H1 (cell line): Measurements from ENCODE around the gene CIAO3. TPM values are rescaled to one million over a fixed set of nuclear protein-coding genes. Genes with fewer than 3 reads are reported as not detected.

Experiments
- ASH2L ChIP-seq: fragments of 200-600, 300-600 bp; sonication (generic); IDR thresholded peaks from one replicate; pipeline ENCODE4 v1.7.1; 2017; ENCODE audit warnings: low read length
- BRCA1 ChIP-seq: IDR thresholded peaks from 2 replicates; pipeline ENCODE4 v1.6.1; 2012; ENCODE audit warnings: low read depth, low read length, improper control_type of control experiment
- CBX8 ChIP-seq: fragments of 300-800, 300-1000 bp; sonication (generic); IDR thresholded peaks from 2 replicates; pipeline ENCODE4 v1.7.1; 2016; ENCODE audit warnings: low read depth, low read length, borderline replicate concordance
- PHF8 ChIP-seq: fragments of 200-600 bp; sonication (generic); conservative IDR thresholded peaks from 2 replicates; pipeline ENCODE4 v1.7.1; 2012; ENCODE audit warnings: low read depth, mild to moderate bottlenecking, inconsistent platforms, low read length, moderate library complexity
- RBBP5 ChIP-seq: IDR thresholded peaks from 2 replicates; pipeline ENCODE4 v1.7.1; 2012; ENCODE audit warnings: low read depth, mild to moderate bottlenecking, inconsistent platforms, low read length, moderate library complexity, borderline replicate concordance
- RFX5 ChIP-seq: IDR thresholded peaks from 2 replicates; pipeline ENCODE4 v1.6.1; 2011; ENCODE audit warnings: low read depth, low read length, improper control_type of control experiment, borderline replicate concordance
- SUZ12 ChIP-seq: fragments of 200-600 bp; sonication (generic); IDR thresholded peaks from 2 replicates; pipeline ENCODE4 v1.6.1; 2012; ENCODE audit warnings: mild to moderate bottlenecking, inconsistent platforms, low read length, moderate library complexity, mixed read lengths
- polyA plus RNA-seq, 7 experiments: library from polyadenylated mRNA; depleted of rRNA in 3 of 7; stranded (reverse) in 5 of 7; unstranded in 2 of 7; fragments of >200 nt in 5 of 7; fragments of 200-250 nt in 2 of 7; gene quantifications; 1 replicate in 5 of 7; 2 replicates in 1 of 7; 4 replicates in 1 of 7; pipeline versions ENCODE4 v1.2.1 to v1.2.3, GENCODE V29; 2011 to 2013; ENCODE audit warnings: missing spikeins in 2 of 7, mixed read lengths in 2 of 7
- total RNA-seq: library from RNA; stranded (reverse); fragmentation: NEBNext Ultra II Directional; extraction: Animal tissue kit (Norgen Biotek cat#: 25700); gene quantifications from 2 replicates; pipeline ENCODE4 v1.2.1, GENCODE V29; 2021
- TF ChIP-seq, protein P1 (sequence below): fragments of 300-600 bp; sonication (generic); IDR thresholded peaks from 2 replicates; pipeline ENCODE4 v1.7.1; 2012; ENCODE audit warnings: low read length, moderate library complexity, mild to moderate bottlenecking, inconsistent platforms; ENCODE audit not compliant: insufficient replicate concordance
- TF ChIP-seq, protein P2 (sequence below): IDR thresholded peaks from 2 replicates; pipeline ENCODE4 v1.6.1; 2011; ENCODE audit warnings: low read depth, mild to moderate bottlenecking, low read length; ENCODE audit not compliant: insufficient read depth

Gene CIAO3
- total and polyA plus RNA-seq, 2 of the 8 experiments (the other 6 are each of a cell fraction or from before 2014, with no cell fraction given): 20.0 to 20.4 TPM

DNA sequence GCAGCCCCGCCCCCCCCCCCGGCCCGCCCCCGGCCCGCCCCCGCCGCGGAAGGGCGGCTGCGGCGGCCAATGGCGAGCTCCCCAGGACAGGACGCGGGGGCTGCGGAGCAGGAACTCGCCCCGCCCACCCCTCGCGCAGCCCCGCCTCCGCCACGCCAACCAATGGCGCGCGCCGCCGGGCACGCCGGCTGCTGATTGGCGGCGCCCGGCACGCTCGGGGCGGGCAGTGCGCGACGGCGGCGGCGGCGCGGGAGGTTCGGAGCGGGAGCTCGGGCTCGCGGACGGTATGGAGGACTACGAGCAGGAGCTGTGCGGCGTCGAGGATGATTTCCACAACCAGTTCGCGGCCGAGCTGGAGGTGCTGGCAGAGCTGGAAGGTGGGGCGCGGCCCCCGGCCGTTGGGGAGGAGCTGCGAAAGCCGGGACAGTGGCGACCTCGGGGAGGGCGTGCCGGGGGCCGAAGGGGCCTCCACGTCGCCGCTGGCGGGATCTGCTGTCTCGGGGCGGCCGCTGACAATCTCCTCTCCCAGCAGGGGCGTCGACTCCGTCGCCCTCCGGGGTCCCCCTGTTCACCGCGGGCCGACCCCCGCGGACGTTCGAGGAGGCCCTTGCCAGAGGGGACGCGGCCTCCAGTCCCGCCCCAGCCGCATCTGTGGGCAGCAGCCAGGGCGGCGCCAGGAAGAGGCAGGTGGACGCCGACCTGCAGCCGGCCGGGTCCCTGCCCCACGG, 47.8 kb upstream of the CIAO3 start, which contains the start of gene CHTF18 (continued):
- TF ChIP-seq, protein P1, sequence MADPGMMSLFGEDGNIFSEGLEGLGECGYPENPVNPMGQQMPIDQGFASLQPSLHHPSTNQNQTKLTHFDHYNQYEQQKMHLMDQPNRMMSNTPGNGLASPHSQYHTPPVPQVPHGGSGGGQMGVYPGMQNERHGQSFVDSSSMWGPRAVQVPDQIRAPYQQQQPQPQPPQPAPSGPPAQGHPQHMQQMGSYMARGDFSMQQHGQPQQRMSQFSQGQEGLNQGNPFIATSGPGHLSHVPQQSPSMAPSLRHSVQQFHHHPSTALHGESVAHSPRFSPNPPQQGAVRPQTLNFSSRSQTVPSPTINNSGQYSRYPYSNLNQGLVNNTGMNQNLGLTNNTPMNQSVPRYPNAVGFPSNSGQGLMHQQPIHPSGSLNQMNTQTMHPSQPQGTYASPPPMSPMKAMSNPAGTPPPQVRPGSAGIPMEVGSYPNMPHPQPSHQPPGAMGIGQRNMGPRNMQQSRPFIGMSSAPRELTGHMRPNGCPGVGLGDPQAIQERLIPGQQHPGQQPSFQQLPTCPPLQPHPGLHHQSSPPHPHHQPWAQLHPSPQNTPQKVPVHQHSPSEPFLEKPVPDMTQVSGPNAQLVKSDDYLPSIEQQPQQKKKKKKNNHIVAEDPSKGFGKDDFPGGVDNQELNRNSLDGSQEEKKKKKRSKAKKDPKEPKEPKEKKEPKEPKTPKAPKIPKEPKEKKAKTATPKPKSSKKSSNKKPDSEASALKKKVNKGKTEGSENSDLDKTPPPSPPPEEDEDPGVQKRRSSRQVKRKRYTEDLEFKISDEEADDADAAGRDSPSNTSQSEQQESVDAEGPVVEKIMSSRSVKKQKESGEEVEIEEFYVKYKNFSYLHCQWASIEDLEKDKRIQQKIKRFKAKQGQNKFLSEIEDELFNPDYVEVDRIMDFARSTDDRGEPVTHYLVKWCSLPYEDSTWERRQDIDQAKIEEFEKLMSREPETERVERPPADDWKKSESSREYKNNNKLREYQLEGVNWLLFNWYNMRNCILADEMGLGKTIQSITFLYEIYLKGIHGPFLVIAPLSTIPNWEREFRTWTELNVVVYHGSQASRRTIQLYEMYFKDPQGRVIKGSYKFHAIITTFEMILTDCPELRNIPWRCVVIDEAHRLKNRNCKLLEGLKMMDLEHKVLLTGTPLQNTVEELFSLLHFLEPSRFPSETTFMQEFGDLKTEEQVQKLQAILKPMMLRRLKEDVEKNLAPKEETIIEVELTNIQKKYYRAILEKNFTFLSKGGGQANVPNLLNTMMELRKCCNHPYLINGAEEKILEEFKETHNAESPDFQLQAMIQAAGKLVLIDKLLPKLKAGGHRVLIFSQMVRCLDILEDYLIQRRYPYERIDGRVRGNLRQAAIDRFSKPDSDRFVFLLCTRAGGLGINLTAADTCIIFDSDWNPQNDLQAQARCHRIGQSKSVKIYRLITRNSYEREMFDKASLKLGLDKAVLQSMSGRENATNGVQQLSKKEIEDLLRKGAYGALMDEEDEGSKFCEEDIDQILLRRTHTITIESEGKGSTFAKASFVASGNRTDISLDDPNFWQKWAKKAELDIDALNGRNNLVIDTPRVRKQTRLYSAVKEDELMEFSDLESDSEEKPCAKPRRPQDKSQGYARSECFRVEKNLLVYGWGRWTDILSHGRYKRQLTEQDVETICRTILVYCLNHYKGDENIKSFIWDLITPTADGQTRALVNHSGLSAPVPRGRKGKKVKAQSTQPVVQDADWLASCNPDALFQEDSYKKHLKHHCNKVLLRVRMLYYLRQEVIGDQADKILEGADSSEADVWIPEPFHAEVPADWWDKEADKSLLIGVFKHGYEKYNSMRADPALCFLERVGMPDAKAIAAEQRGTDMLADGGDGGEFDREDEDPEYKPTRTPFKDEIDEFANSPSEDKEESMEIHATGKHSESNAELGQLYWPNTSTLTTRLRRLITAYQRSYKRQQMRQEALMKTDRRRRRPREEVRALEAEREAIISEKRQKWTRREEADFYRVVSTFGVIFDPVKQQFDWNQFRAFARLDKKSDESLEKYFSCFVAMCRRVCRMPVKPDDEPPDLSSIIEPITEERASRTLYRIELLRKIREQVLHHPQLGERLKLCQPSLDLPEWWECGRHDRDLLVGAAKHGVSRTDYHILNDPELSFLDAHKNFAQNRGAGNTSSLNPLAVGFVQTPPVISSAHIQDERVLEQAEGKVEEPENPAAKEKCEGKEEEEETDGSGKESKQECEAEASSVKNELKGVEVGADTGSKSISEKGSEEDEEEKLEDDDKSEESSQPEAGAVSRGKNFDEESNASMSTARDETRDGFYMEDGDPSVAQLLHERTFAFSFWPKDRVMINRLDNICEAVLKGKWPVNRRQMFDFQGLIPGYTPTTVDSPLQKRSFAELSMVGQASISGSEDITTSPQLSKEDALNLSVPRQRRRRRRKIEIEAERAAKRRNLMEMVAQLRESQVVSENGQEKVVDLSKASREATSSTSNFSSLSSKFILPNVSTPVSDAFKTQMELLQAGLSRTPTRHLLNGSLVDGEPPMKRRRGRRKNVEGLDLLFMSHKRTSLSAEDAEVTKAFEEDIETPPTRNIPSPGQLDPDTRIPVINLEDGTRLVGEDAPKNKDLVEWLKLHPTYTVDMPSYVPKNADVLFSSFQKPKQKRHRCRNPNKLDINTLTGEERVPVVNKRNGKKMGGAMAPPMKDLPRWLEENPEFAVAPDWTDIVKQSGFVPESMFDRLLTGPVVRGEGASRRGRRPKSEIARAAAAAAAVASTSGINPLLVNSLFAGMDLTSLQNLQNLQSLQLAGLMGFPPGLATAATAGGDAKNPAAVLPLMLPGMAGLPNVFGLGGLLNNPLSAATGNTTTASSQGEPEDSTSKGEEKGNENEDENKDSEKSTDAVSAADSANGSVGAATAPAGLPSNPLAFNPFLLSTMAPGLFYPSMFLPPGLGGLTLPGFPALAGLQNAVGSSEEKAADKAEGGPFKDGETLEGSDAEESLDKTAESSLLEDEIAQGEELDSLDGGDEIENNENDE: no peak
- TF ChIP-seq RFX5: no peak
- no peak for TF ChIP-seq CBX8
- no peak for TF ChIP-seq SUZ12
- TF ChIP-seq ASH2L: no peak
- TF ChIP-seq, protein P2, sequence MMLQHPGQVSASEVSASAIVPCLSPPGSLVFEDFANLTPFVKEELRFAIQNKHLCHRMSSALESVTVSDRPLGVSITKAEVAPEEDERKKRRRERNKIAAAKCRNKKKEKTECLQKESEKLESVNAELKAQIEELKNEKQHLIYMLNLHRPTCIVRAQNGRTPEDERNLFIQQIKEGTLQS: no peak
- no peak for TF ChIP-seq RBBP5
- TF ChIP-seq BRCA1: no peak
- peak; percentile 76 for TF ChIP-seq PHF8
